Right renal cortex interstitium (tissue), 3 donors: ENCODE data around the gene ACTR1B. TPM values are rescaled to one million over a fixed set of nuclear protein-coding genes. Genes with fewer than 3 reads are reported as not detected.
"Not testable (repeated sequence)": the region's sequence is repeated elsewhere in the genome, so short reads cannot be mapped to it uniquely, and the experiment has no call there.

Source experiments
- DNase-seq, 3 donors: peaks; one replicate each; pipeline ENCODE4 v3.0.0-alpha.2; 2013; ENCODE audit warnings: low read depth in 3 of 3, low spot score in 2 of 3
- polyA plus RNA-seq, 3 donors: library from polyadenylated mRNA; unstranded; fragments of 120-200 nt; gene quantifications; one replicate each; pipeline ENCODE4 v1.2.1, GENCODE V29; 2013; ENCODE audit not compliant: insufficient read length in 3 of 3

The ACTR1B gene
- polyA plus RNA-seq, 3 donors, result 54.9 to 59.3 (median 58.1) TPM

- DNase-seq, result no peak
Measured at GRCh38 chr2:97691166-97691565, 27.3 kb upstream of the ACTR1B start.

GRCh38 chr2:97688062-97688827, 24.4 kb upstream of the ACTR1B start:
- no peak for DNase-seq

- not testable (repeated sequence) for DNase-seq
Measured at GRCh38 chr2:97687235-97687634, 23.4 kb upstream of the ACTR1B start.

GRCh38 chr2:97678298-97678697, 14.5 kb upstream of the ACTR1B start:
- no peak for DNase-seq

GRCh38 chr2:97677480-97677879, 13.6 kb upstream of the ACTR1B start:
- DNase-seq, result no peak

- DNase-seq, result no peak
Measured at GRCh38 chr2:97676620-97677019, 12.8 kb upstream of the ACTR1B start.

GRCh38 chr2:97675430-97676113, 11.7 kb upstream of the ACTR1B start:
- DNase-seq, result no peak

- DNase-seq, result peak in 1 of 3 donors; percentile 26
Measured at GRCh38 chr2:97673915-97674283, 10.1 kb upstream of the ACTR1B start.

- no peak for DNase-seq
Measured at GRCh38 chr2:97673182-97673914, 9.5 kb upstream of the ACTR1B start.

- not testable (repeated sequence) for DNase-seq
Measured at GRCh38 chr2:97672606-97673140, 8.8 kb upstream of the ACTR1B start.

GRCh38 chr2:97671526-97671925, 7.7 kb upstream of the ACTR1B start:
- no peak for DNase-seq

GRCh38 chr2:97670471-97670870, 6.6 kb upstream of the ACTR1B start:
- DNase-seq, result no peak

GRCh38 chr2:97669448-97669847, 5.6 kb upstream of the ACTR1B start, which contains the start of gene C2orf92:
C2orf92 (plus strand) TSS chr2:97669713; CDS start chr2:97669789, 76 bp downstream.
- no peak for DNase-seq

- DNase-seq, result no peak
Measured at GRCh38 chr2:97664636-97664970, 759 bp upstream of the ACTR1B start.

GRCh38 chr2:97663626-97663961, 250 bp downstream of the ACTR1B start:
- no peak for DNase-seq

- peak in 1 of 3 donors; percentile 53 for DNase-seq
Measured at GRCh38 chr2:97662895-97663625, 784 bp downstream of the ACTR1B start.

- DNase-seq, result no peak
Measured at GRCh38 chr2:97662386-97662894, 1.4 kb downstream of the ACTR1B start.

- no peak for DNase-seq
Measured at GRCh38 chr2:97661927-97662326, 1.9 kb downstream of the ACTR1B start.

- DNase-seq, result no peak
Measured at GRCh38 chr2:97660775-97661389, 3.0 kb downstream of the ACTR1B start.
